Activated CD8-positive, alpha-beta memory T cell treated with anti-CD3 and anti-CD28 coated beads, Interleukin-2, amount 50 U/mL, for 24 hours (primary cell): Measurements from ENCODE around the gene LYZL6.
"Not testable (repeated sequence)": the region's sequence is repeated elsewhere in the genome, so short reads cannot be mapped to it uniquely, and the experiment has no call there.

ENCODE experiments used
- DNase-seq: peaks from one replicate; pipeline ENCODE4 v3.0.0-alpha.2; 2020; ENCODE audit errors: extremely low read depth

LYZL6 gene

GRCh38 chr17:35906926-35907637 is 36.4 kb downstream of the LYZL6 start:
- no peak for DNase-seq

DNA sequence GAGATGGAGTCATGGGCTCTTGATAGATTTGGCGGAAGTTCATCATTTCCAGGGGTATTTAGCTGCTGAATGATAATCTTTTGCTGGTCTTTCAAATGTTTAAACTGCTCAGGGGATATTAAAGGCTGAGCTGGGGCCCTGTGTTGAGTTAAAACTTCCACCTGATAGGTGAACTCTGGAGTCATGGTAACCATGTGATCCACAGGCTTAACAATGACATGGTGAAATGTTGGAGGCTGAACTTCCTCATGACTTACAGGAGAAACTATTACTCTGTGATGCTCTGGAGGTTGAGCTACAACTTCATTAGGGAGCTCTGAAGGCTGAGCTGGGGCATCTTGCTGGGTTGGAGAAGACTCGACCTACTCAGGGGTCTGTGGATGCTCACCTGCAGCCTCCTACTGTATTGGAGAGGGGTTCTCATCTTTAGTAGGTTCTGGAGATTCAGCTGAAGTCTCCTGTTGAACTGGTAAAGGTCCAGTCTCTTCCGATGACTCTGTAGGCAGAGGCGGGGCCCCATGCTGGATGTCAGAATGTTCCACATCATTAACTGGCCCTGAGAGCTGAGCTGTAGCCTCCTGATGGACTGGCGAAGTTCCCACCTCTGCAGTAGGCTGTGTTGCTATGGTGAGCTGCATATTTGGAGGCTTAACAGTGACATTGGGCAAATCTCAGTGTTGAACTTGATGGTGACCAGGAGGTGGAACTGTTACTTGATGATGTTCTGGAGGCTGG is 37.2 kb downstream of the LYZL6 start:
- no peak for DNase-seq

DNA sequence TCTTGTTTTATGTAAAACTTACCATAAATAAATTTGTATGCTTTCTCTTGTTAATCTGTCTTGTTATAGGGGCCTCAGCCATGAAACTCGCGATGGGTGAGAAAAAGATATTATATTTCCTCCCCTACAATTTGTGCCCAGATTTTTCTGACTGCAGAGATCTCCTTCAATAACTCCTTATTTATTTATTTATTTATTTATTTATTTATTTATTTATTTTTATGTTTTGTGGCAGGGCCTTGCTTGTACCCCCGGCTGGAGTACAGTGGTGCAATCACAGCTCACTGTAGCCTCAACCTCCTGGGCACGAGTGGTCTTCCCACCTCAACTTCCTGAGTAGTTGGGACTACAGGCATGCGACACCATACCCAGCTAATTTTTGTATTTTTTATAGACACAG is 40.1 kb downstream of the LYZL6 start:
- no peak for DNase-seq

- no peak for DNase-seq
These were observed 41.8 kb downstream of the LYZL6 start for GRCh38 chr17:35901631-35902175.

GRCh38 chr17:35900708-35901480 is 42.6 kb downstream of the LYZL6 start:
- no peak for DNase-seq

DNA sequence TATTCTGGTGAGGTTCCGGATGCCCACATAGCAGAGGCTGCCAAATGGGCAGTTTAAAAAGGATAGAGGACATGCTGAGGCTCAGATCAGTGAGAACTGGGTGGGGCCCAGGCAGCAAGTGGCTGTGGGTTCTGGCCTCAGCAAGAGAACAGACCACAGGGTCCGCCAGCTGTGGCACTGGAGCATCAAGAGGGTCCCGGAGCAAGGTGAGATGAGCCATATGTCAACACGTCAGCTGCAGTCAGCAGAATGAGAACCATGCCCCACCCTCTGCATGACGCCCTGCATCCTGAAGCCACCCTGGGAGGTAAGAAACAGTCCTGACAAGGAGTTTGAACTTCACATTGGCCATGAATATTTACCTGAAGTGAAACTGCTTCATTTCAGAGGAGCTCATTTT is 43.2 kb downstream of the LYZL6 start:
- DNase-seq, result no peak

DNA sequence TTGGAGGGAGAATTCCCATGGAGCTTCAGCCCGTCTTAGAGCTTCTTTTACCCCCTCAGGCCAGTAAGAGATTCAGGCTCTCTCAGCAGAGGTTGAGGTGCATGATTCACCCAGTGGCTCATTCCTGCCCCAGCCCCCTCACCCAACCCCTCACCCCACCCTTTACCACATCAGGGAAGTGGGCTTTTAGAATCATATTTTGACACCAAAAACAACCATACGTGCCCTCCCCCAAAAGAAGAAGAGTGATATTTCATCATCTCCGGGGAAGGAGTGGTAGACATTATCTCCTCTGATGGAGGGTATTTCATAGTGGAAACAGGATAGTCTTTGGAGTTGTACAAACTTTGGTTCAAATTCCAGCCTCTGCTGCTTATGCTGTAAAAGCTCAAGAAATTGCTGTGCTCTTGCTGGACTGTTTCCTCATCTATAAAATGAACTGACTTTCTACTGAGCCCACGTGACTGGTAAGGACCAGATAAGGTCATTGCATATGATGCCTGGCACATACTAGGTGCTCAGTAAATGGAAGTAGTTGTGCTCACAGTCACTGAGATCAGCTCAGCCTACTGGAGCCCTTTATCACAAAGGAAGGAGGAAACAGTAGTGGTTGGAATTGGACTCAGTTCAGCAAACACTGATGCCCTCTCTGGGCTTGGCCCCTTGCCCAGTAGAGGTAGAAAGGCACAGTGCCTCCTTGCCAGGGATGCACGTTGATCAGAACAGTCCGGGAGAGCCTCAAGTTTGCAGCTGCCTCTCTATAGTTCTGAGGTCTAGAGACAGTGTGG is 45.0 kb downstream of the LYZL6 start:
- DNase-seq, result no peak

- DNase-seq, result not testable (repeated sequence)
These were observed 45.7 kb downstream of the LYZL6 start for GRCh38 chr17:35897772-35898171.

DNA sequence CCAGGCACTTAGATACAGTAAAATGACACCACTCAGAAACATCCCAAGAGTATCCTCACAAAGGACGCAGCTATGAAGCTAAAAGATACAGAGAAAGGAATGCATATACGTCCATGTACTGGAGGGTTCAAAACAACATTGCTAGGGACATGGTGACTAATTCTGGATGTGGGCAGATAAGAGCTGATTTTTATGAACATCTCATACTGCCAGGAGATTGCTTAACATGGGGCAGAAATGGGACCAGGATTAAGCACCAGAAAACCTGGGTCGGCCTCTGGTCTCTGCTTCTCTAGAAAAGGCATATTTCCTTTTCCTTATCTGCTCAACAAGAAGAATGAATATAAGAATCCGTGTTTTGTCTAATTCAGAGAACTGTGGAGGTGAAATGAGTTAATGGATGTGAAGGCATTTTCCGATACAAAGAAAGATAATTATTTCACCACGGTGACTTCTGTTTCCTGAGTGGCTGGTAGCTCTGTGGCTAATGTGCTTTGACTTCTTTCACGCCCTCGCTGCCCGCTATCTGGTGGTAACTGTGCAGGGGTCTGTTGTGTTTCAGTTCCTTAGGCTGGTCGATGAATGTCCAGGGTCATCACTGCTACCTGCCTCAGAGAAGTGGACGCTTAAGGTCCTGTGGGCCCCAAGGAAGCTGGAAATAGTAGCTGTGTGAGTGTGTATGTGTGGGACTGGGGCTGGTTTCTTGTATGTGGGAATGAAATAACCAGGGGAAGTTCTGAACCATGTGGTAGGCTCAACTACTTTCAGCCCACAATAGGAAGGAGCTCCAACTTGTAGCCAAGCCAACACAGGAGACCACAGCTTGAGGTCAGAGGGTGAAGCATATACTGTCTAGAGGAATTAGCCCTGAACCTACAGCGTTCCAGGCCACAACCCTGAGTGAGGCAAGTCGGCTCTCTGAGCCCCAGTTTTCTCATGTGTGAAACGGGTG is 47.6 kb downstream of the LYZL6 start:
- no peak for DNase-seq

DNA sequence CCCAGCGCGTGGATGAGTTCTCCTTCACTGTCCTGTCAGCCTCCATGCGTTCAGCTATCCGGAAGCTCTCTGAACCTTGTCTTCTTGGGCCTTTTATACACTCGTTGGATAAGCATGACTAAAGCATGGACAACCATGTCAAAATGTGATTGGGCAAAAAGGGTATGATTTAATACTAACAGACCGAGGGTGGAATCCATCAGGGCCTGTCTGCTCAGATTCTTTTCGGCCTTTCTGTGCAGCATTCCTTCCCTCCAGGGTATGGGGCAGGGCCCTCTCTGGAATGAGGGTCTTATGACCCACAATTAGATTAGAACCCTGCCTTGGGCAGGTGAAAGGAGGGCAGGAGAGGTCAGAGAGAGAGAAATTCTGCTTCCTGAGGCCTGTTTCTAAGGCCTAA is 49.3 kb downstream of the LYZL6 start:
- DNase-seq, result no peak

DNA sequence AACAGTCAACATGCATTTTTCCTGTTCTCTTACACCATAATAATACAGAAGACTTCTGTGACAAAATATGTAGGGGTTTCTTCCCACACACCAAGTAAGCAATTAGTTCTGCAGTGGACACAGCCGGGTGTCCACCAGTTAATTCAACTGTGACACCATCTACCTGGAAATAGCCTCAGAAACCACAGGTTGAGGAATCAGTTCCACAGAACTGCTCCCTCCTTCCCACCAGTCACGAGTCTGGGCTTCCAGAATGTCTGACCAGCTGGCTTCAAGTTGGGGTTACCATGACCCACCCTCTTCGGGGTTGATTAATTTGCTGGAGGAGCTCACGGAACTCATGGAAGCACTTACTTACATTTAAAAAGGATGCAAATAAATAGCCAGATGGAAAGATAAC is 49.8 kb downstream of the LYZL6 start:
- no peak for DNase-seq

GRCh38 chr17:35892091-35893035 is 51.1 kb downstream of the LYZL6 start:
- no peak for DNase-seq

- DNase-seq, result no peak
These were observed 52.2 kb downstream of the LYZL6 start for GRCh38 chr17:35891269-35891668.

- DNase-seq, result no peak
These were observed 52.7 kb downstream of the LYZL6 start for GRCh38 chr17:35890774-35891155.

- DNase-seq, result no peak
These were observed 53.4 kb downstream of the LYZL6 start for GRCh38 chr17:35889818-35890773.

DNA sequence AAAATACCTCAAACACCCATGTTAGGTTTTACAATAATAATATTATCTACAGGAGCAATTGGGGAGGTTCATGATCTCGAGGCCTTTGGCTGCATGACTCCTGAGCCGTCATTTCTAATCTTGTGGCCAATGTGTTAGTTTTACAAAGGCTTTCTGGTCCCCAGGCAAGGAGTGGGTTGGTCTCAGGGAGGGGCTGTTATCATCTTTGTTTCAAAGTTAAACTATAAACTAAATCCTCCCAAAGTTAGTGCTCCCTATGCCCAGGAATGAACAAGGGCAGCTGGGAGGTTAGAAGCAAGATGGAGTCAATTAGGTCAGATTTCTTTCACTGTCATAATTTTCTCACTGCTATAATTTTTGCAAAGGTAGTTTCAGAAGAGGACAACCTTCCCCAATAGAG is 54.3 kb downstream of the LYZL6 start:
- no peak for DNase-seq
